B cell (primary cell): ENCODE data around the gene CELF2. TPM values are rescaled to one million over a fixed set of nuclear protein-coding genes. Genes with fewer than 3 reads are reported as not detected.
A peak's percentile ranks its signal among the peaks of the same experiment; 100 is the strongest.

Experiments used
- ATAC-seq: fragments of 200-7000 bp; cut with Tn5 transposase; one replicate; pipeline ENCODE4 v1.10.0; 2021; ENCODE audit warnings: low read depth, mild to moderate bottlenecking, moderate number of reproducible peaks, moderate library complexity
- CTCF ChIA-PET: fragments of 350-600 bp; sonication (Branson Sonifier 250); formaldehyde crosslinking; loops from one replicate; lab custom pipeline; 2021; ENCODE audit warnings: antibody characterized with exemption, inconsistent platforms; lab: Charles Lee
- POLR2A ChIA-PET: fragments of 350-600 bp; sonication (Branson Sonifier 250); formaldehyde crosslinking; loops from one replicate; lab custom pipeline; 2021; ENCODE audit warnings: antibody characterized with exemption; lab: Charles Lee
- DNase-seq: peaks from one replicate; pipeline ENCODE4 v3.0.0; 2013
- H2AFZ ChIP-seq: 2 replicates; pipeline ENCODE4 v1.6.1; 2012; ENCODE audit warnings: mild to moderate bottlenecking, low read depth, low read length; ENCODE audit not compliant: insufficient read depth, poor library complexity, severe bottlenecking
- H3K27ac ChIP-seq, 2 donors: 1 replicate in 1 of 2; 2 replicates in 1 of 2; pipeline ENCODE4 v1.5.1; 2012 to 2013; ENCODE audit warnings: low read length in 2 of 2, mild to moderate bottlenecking in 2 of 2, moderate library complexity in 1 of 2
- H3K27me3 ChIP-seq, 4 experiments: fragments of 200-600 bp in 1 of 4; sonication (generic) in 1 of 4; replicated peaks in 1 of 4; 1 replicate in 2 of 4; 2 replicates in 2 of 4; pipeline versions ENCODE4 v1.6.1 to v1.7.0; 2013 to 2016; ENCODE audit warnings: low read length in 3 of 4, mild to moderate bottlenecking in 2 of 4, mixed read lengths in 1 of 4, moderate library complexity in 1 of 4; ENCODE audit not compliant: insufficient read depth in 4 of 4, control insufficient read depth in 3 of 4; ENCODE audit errors: control extremely low read depth in 1 of 4
- H3K36me3 ChIP-seq, 2 experiments: replicated peaks in 1 of 2; 1 replicate in 1 of 2; 2 replicates in 1 of 2; pipeline versions ENCODE4 v1.6.1 to v1.7.1; 2013; ENCODE audit warnings: low read length in 1 of 2; ENCODE audit not compliant: insufficient read depth in 2 of 2, control insufficient read depth in 1 of 2; ENCODE audit errors: control extremely low read depth in 1 of 2, extremely low read depth in 1 of 2
- H3K4me1 ChIP-seq, 2 donors: fragments of 200-600 bp in 1 of 2; sonication (generic) in 1 of 2; 1 replicate in 1 of 2; 2 replicates in 1 of 2; pipeline versions ENCODE4 v1.5.1 to v1.6.1; 2013 to 2017; ENCODE audit warnings: low read length in 2 of 2; ENCODE audit not compliant: control insufficient read depth in 2 of 2, insufficient read depth in 2 of 2
- H3K4me2 ChIP-seq: replicated peaks from 2 replicates; pipeline ENCODE3; 2012; ENCODE audit warnings: mild to moderate bottlenecking, low read depth, low read length; ENCODE audit not compliant: poor library complexity, severe bottlenecking
- H3K4me3 ChIP-seq, 5 experiments: fragments of 200-600 bp in 1 of 5; sonication (generic) in 1 of 5; 1 replicate in 3 of 5; 2 replicates in 2 of 5; pipeline versions ENCODE4 v1.5.1 to v1.7.0; 2011 to 2016; ENCODE audit warnings: low read length in 4 of 5, mild to moderate bottlenecking in 4 of 5, low read depth in 2 of 5, control low read depth in 1 of 5, moderate library complexity in 1 of 5; ENCODE audit not compliant: insufficient read depth in 1 of 5; ENCODE audit errors: control extremely low read depth in 1 of 5, extremely low read depth in 1 of 5
- H3K79me2 ChIP-seq: fragments of 200-600 bp; sonication (generic); one replicate; pipeline ENCODE4 v1.6.0; 2016; ENCODE audit warnings: low read length; ENCODE audit not compliant: control insufficient read depth, insufficient read depth
- H3K9ac ChIP-seq: fragments of 200-600 bp; sonication (generic); 2 replicates; pipeline ENCODE4 v1.6.1; 2017; ENCODE audit warnings: mild to moderate bottlenecking, low read length, moderate library complexity
- H3K9me3 ChIP-seq, 3 donors: one replicate each; pipeline versions ENCODE4 v1.6.1 to v1.7.1; 2013; ENCODE audit warnings: low read length in 2 of 3; ENCODE audit not compliant: control insufficient read depth in 2 of 3, insufficient read depth in 1 of 3; ENCODE audit errors: control extremely low read depth in 1 of 3
- H4K20me1 ChIP-seq: 2 replicates; pipeline ENCODE4 v1.6.0; 2012; ENCODE audit warnings: mild to moderate bottlenecking, low read length; ENCODE audit not compliant: insufficient read depth, control insufficient read depth, poor library complexity, severe bottlenecking
- H3K27ac Mint-ChIP-seq: one replicate; pipeline ENCODE4 v1.8.0; 2021; ENCODE audit warnings: mixed read lengths
- H3K27me3 Mint-ChIP-seq: one replicate; pipeline ENCODE4 v1.8.0; 2021; ENCODE audit warnings: mixed read lengths
- H3K4me1 Mint-ChIP-seq: one replicate; pipeline ENCODE4 v1.8.0; 2021; ENCODE audit warnings: mixed read lengths
- H3K4me3 Mint-ChIP-seq: one replicate; pipeline ENCODE4 v1.8.0; 2021; ENCODE audit warnings: mixed read lengths
- H3K9me3 Mint-ChIP-seq: one replicate; pipeline ENCODE4 v1.8.0; 2022; ENCODE audit warnings: mixed read lengths; ENCODE audit not compliant: insufficient read depth
- CTCF ChIP-seq: fragments of 200-600 bp; IDR thresholded peaks from one replicate; pipeline ENCODE4 v1.8.0; 2022; ENCODE audit warnings: antibody characterized with exemption, mild to moderate bottlenecking
- EZH2 ChIP-seq: IDR thresholded peaks from 2 replicates; pipeline ENCODE4 v1.6.1; 2012; ENCODE audit warnings: borderline replicate concordance, low read depth, mild to moderate bottlenecking, moderate library complexity, low read length; ENCODE audit not compliant: insufficient read depth, poor library complexity, severe bottlenecking
- WGBS: methylation state at CpG from one replicate; pipeline ENCODE4 v1.1.5; 2013; ENCODE audit warnings: missing lambda C conversion rate; ENCODE audit not compliant: insufficient coverage; 5-methylcytosine and 5-hydroxymethylcytosine counted together
- intact Hi-C: fragments of 100-400 bp; cut with micrococcal nuclease; formaldehyde crosslinking; loops from one replicate; pipeline ENCODE4 v1.10.0; 2022
- polyA plus RNA-seq: library from polyadenylated mRNA; depleted of rRNA; stranded (reverse); fragments of >200 nt; gene quantifications from 2 replicates; pipeline ENCODE4 v1.2.3, GENCODE V29; 2012
- total RNA-seq, 2 donors: library from RNA; stranded (reverse); fragments of 120-200 nt in 1 of 2; gene quantifications; 1 replicate in 1 of 2; 2 replicates in 1 of 2; pipeline versions ENCODE4 v1.2.3 to v1.2.4, GENCODE V29; 2013 to 2022

Gene CELF2
- total and polyA plus RNA-seq, 2 donors (not counting 1 experiment from before 2014, with no cell fraction given), result 59.5 to 112 TPM

- Mint-ChIP-seq H3K27me3 (no peaks in the 10 kb centered on the region), H3K4me1 (no peaks in the 10 kb centered on the region), H3K4me3 (no peak overlapping the region), H3K27ac (peak overlapping the region; percentile 12), H3K9me3 (no peaks in the 10 kb centered on the region)
- Histone ChIP-seq H3K4me1 (no peaks in the 10 kb centered on the region), H4K20me1 (peaks cover 82% of the 10 kb centered on the region), H3K79me2 (peaks cover 40% of the 10 kb centered on the region), H3K9me3 (no peaks in the 10 kb centered on the region), H3K9ac (no peak overlapping the region), H3K27me3 (no peaks in the 10 kb centered on the region), H3K36me3 (peaks cover 29 to 96% of the 10 kb centered on the region in 2 experiments), H3K27ac (no peak overlapping the region), H2AFZ (no peak overlapping the region), H3K4me3 (no peak overlapping the region), H3K4me2 (no peak overlapping the region)
- intact Hi-C loops, result no loop called here
- ChIA-PET POLR2A (no interaction called here), CTCF (no interaction called here)
- no peak for TF ChIP-seq CTCF
- no peak for DNase-seq
- WGBS, result 67% methylated on average over 2 of the region's 3 CpGs
- no peak for ATAC-seq
These were observed 277.8 kb downstream of the CELF2 start for GRCh38 chr10:11295492-11295891.

DNA sequence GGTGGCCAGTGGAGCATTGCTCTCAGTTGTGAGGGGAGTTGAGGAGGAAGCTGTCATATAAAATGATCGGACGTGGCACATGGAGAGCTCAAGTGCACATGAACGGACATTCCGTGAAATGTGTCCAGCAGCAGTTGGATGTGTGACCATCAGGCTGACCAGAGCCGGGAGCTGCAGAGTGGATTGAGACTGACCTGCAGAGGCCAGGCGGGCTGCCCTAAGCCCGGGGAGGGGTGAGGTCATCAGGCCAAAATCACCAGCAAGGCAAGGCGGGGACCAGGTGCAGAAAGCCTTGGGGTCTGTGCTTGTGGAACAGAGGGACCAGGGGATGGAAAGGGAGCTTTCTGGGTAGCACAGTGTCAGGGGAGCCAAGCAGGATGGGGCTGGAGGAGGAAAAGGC lies 279.5 kb downstream of the CELF2 start:
- no peaks in the 10 kb centered on the region for H3K9me3 ChIP-seq
- ChIA-PET POLR2A (no interaction called here), CTCF (interaction anchor here (1.3 kb wide), 1 partner anchor 9 kb away, joined by 3 read pairs; no protein-coding TSS in a partner anchor)
- H3K27me3 Mint-ChIP-seq, result no peaks in the 10 kb centered on the region
- H3K27me3 ChIP-seq, result no peaks in the 10 kb centered on the region
- H3K4me3 Mint-ChIP-seq, result no peak overlapping the region
- no peak overlapping the region for H2AFZ ChIP-seq
- H3K79me2 ChIP-seq, result peaks cover 40% of the 10 kb centered on the region
- no peak overlapping the region for H3K4me2 ChIP-seq
- H3K4me1 Mint-ChIP-seq, result no peaks in the 10 kb centered on the region
- no peak for DNase-seq
- TF ChIP-seq EZH2 (no peak), CTCF (no peak)
- H3K27ac Mint-ChIP-seq, result peak overlapping the region; percentile 33
- H4K20me1 ChIP-seq, result peaks cover 80% of the 10 kb centered on the region
- H3K9ac ChIP-seq, result no peak overlapping the region
- intact Hi-C loops, result no loop called here
- ATAC-seq, result no peak
- no peaks in the 10 kb centered on the region for H3K9me3 Mint-ChIP-seq
- no peak overlapping the region for H3K4me3 ChIP-seq
- H3K4me1 ChIP-seq, result no peaks in the 10 kb centered on the region
- WGBS, result 96% methylated on average over 8 of the region's 8 CpGs
- no peak overlapping the region for H3K27ac ChIP-seq
- H3K36me3 ChIP-seq, result peaks cover 25 to 94% of the 10 kb centered on the region in 2 experiments
